ENCODE data around the gene ANK3.

GRCh38 chr10:60281792-60282353 is 107.8 kb downstream of the ANK3 start:
- TF ChIP-seq GATA3 (IDR thresholded peaks at IDR 0.05; ENCODE audit: low read depth, low read length) (peak; percentile 74), GATA2 (IDR thresholded peaks at IDR 0.05; ENCODE audit: low read depth, low read length) (peak; percentile 85)
